Subcutaneous abdominal adipose tissue (tissue), 5 donors: ENCODE measurements around the gene CHD3.
"Not testable (repeated sequence)": the region's sequence is repeated elsewhere in the genome, so short reads cannot be mapped to it uniquely, and the experiment has no call there.

ENCODE experiments used
- H3K27ac ChIP-seq: one replicate; pipeline ENCODE4 v1.7.0; 2013; ENCODE audit warnings: low read depth, mild to moderate bottlenecking, inconsistent platforms, low read length, moderate library complexity
- H3K27me3 ChIP-seq, 5 donors: one replicate each; pipeline ENCODE4 v1.7.0; 2013; ENCODE audit warnings: low read length in 5 of 5, inconsistent platforms in 1 of 5; ENCODE audit not compliant: control insufficient read depth in 5 of 5, insufficient read depth in 4 of 5
- H3K36me3 ChIP-seq, 5 donors: one replicate each; pipeline ENCODE4 v1.7.0; 2013; ENCODE audit warnings: low read length in 5 of 5; ENCODE audit not compliant: control insufficient read depth in 5 of 5, insufficient read depth in 5 of 5
- H3K4me1 ChIP-seq, 5 donors: one replicate each; pipeline ENCODE4 v1.7.0; 2013; ENCODE audit warnings: low read length in 5 of 5, mild to moderate bottlenecking in 3 of 5, moderate library complexity in 1 of 5; ENCODE audit not compliant: control insufficient read depth in 5 of 5, insufficient read depth in 5 of 5
- H3K4me3 ChIP-seq, 5 donors: one replicate each; pipeline ENCODE4 v1.7.0; 2013; ENCODE audit warnings: low read length in 5 of 5, low read depth in 1 of 5
- H3K9ac ChIP-seq, 5 donors: one replicate each; pipeline ENCODE4 v1.7.0; 2013; ENCODE audit warnings: low read length in 5 of 5, mild to moderate bottlenecking in 4 of 5, moderate library complexity in 3 of 5
- H3K9me3 ChIP-seq, 5 donors: one replicate each; pipeline ENCODE4 v1.7.0; 2013; ENCODE audit warnings: low read length in 5 of 5; ENCODE audit not compliant: control insufficient read depth in 5 of 5
- donor health status: healthy.
- donor health status: healthy.
- donor health status: healthy.
- donor health status: healthy.
- donor health status: healthy.

The CHD3 gene

DNA sequence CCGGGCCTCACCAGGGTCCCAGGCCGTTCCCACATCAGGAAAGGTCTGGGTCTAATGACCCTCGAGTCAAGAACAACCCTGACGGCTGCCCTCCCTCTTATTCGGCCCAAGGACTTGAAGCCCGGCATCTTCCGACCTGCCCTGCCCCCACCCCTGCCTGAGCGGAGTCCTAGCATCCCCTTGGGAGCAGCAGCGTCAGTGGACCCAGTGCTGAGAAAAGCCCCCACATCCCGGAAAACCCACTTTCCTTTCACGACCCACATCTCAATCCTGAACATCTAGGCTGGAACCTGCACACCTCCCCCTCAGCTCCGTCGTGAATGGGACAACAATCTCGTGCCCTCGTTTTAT, 33.0 kb upstream of the CHD3 start:
- Histone ChIP-seq H3K27me3 (no peaks in the 10 kb centered on the region), H3K4me1 (peaks cover 5 to 55% (median 44%) of the 10 kb centered on the region in 5 donors), H3K27ac (peak overlapping the region; percentile 96), H3K9me3 (no peaks in the 10 kb centered on the region), H3K9ac (peak overlapping the region in 2 of 5 donors; percentile 42 to 56), H3K4me3 (peak overlapping the region in 4 of 5 donors; percentile 46 to 91 (median 86)), H3K36me3 (peaks cover 0 to 36% (median 32%) of the 10 kb centered on the region in 5 donors)

DNA sequence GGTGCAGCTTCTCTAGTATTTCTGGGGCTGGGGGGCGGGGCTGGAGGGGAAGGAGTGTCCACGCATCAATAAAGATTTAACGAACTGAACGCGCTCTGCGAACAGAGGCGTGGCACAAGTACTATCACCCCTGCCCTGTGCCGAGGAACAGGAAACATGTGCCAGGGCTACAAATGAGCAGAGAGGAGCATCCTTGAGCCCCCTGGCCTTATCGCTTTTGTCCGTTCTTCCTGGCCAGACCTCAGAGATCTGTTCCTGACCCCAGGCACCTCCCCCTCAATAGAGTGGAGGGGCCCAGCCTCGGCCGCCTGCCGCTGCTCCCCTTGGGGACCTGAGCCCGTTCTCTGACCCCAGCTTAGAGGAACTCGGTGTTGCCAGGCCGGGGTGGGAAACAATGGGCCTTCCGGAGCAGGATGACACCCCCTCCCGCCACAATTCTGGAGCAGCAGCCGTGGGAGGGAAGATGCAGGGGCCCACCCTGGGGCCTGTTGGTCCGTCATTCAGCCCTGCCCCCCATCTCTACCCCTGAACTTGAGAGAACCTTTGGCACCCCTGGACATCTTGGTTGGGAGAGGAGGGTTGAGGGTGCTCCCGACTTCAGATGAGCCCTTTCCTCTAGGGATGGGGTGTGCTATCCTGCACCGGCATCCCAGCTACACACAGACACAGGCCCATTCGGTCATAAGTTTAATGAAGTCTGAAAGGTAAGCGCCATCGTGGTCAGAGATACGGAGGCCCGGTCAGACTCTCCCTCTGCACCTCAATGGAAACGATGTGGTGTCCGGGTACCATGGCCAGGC, 32.4 kb upstream of the CHD3 start:
- H3K4me1 ChIP-seq: peaks cover 5 to 53% (median 44%) of the 10 kb centered on the region in 5 donors
- peak overlapping the region; percentile 81 to 91 (median 84) for H3K4me3 ChIP-seq
- H3K36me3 ChIP-seq: peaks cover 0 to 30% (median 26%) of the 10 kb centered on the region in 5 donors

DNA sequence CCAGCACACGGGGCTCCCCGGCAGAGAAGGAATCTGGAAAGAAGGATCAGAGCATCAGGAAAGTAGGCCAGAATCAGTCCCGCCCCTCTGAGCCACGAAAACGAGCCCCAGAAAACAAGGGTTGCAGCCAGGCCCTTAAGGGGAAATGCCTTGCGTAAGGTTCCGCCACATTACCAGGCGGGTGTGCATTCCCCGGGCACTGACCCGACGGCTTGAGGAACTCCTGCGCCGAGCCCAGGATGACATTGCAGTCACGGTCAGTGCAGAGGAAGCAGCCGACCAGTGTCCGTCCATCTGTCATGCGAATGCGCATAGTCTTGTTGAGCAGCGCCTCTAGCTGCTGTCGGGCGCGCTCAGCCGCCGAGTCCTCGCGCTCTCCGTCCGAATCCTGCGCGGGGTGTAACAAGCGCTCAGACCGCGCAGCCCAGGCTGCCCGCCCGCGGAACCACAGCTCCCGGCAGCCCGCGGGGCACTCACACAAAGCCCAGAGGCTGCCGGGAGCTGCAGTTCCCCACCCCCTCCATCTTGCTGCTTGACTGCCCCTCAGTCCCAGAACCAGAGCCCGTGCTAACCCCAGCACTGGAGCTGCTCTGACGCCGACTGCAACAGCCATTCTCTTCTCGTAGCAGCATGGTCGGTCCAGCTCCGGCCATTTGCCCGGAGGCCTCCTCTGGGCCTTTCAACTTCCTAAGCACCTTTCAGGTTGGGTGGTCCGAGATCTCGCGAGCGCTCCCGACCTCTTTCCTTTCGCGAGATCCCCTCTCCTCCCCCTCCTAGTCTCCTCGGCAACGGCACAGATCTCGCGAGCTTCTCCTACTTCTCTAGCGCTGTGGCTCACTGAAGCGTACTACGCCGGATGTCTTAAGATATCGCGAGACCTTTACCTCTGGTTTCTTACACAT, 31.5 kb upstream of the CHD3 start, which contains the start of gene NAA38:
Gene NAA38 (minus strand): TSS at position 749 of the 902 bp plus-strand sequence. CDS start 96 bp downstream, at position 653.
- Histone ChIP-seq H3K9ac (peak within 1 kb of the TSS; percentile 68 to 79 (median 75)), H3K36me3 (peaks cover 2 to 24% (median 20%) of the 10 kb centered on the region in 5 donors), H3K27ac (peak within 1 kb of the TSS; percentile 96), H3K9me3 (no peaks in the 10 kb centered on the region), H3K4me1 (peaks cover 5 to 44% (median 35%) of the 10 kb centered on the region in 5 donors), H3K4me3 (peak within 1 kb of the TSS; percentile 81 to 91 (median 87)), H3K27me3 (no peaks in the 10 kb centered on the region)

More for the DNA sequence above, 32.4 kb upstream of the CHD3 start:
- peak overlapping the region; percentile 96 for H3K27ac ChIP-seq
- H3K9me3 ChIP-seq: no peaks in the 10 kb centered on the region
- H3K27me3 ChIP-seq: no peaks in the 10 kb centered on the region
- peak overlapping the region in 4 of 5 donors; percentile 42 to 79 (median 76) for H3K9ac ChIP-seq

DNA sequence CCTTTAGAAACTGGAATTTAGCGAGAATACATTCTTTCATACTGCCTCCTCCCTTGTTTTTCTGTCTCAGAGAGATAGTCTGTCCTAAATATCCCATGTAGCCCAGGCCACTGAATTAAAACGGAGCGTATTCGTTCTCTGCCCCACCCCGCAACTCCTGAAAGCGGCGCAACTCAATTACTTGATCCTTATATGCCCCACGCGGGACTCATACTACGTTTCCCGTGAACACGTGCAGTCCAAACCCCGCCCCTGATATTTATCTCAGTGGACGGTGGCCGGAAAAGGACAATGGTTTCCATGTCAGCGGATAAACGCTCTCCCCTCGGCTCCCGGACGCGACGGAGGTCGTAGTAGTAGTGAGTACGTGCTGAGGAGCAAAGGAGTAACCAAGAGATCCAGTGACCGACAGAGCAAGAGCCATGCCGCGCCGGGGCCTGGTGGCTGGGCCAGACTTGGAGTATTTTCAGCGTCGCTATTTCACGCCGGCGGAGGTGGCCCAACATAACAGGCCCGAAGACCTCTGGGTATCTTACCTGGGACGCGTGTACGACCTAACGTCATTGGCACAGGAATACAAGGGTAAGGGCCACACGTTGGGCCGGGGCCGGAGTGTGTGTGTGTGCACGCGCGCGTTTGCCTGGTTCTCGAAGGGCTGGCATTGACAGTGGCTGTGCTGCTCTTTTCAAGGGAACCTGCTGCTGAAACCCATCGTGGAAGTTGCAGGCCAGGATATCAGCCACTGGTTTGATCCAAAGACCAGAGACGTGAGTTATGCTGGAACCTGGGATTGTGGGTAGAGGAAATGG, 30.7 kb upstream of the CHD3 start, which contains the start of gene CYB5D1:
Gene CYB5D1 (plus strand): TSS at position 291 of the 809 bp plus-strand sequence. CDS start 132 bp downstream, at position 423.
- Histone ChIP-seq H3K9me3 (no peaks in the 10 kb centered on the region), H3K4me3 (peak within 1 kb of the TSS; percentile 81 to 91 (median 87)), H3K4me1 (peaks cover 5 to 41% (median 34%) of the 10 kb centered on the region in 5 donors), H3K27me3 (no peaks in the 10 kb centered on the region), H3K36me3 (peaks cover 2 to 18% (median 12%) of the 10 kb centered on the region in 5 donors), H3K9ac (peak within 1 kb of the TSS; percentile 68 to 79 (median 75)), H3K27ac (peak within 1 kb of the TSS; percentile 96)

DNA sequence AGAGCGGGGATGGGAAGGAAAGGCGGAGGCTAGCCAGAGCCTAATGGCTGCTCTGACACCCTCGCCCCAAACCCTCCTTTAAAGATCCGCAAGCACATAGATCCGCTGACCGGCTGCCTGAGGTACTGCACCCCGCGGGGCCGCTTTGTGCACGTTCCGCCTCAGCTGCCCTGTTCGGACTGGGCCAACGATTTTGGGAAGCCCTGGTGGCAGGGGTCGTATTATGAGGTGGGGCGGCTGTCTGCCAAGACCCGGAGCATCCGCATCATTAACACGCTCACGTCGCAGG, 30.1 kb upstream of the CHD3 start:
- H3K27me3 ChIP-seq: no peaks in the 10 kb centered on the region
- peaks cover 5 to 41% (median 34%) of the 10 kb centered on the region in 5 donors for H3K4me1 ChIP-seq
- peak overlapping the region in 4 of 5 donors; percentile 75 to 79 (median 76) for H3K9ac ChIP-seq
- H3K36me3 ChIP-seq: peaks cover 2 to 15% (median 9%) of the 10 kb centered on the region in 5 donors
- H3K9me3 ChIP-seq: no peaks in the 10 kb centered on the region
- H3K4me3 ChIP-seq: peak overlapping the region; percentile 81 to 91 (median 87)
- H3K27ac ChIP-seq: peak overlapping the region; percentile 96

DNA sequence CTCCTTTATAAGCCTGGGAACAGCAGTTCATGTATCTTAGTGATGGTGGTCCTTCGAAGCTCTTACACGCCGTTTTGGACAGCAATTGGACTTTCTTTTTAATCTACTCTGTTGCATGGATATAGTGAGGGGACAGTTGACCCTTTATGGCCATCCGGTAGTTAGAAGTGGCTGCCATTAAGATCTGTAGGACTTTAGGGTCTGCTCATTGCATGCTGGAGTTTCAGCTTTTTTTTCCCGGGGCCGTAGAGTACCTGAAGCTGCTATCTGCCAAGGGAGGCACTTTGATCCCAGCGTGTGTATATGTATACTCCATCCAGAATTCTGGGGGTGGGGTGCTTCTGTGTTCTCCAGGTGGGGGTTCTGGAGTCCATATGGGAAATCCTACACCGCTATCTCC, 29.6 kb upstream of the CHD3 start:
- Histone ChIP-seq H3K36me3 (peaks cover 0 to 15% (median 9%) of the 10 kb centered on the region in 5 donors), H3K9me3 (no peaks in the 10 kb centered on the region), H3K4me1 (peaks cover 5 to 41% (median 34%) of the 10 kb centered on the region in 5 donors), H3K27ac (no peak overlapping the region), H3K9ac (peak overlapping the region in 2 of 5 donors; percentile 75 to 79), H3K27me3 (no peaks in the 10 kb centered on the region), H3K4me3 (peak overlapping the region in 1 of 5 donors; percentile 87)

DNA sequence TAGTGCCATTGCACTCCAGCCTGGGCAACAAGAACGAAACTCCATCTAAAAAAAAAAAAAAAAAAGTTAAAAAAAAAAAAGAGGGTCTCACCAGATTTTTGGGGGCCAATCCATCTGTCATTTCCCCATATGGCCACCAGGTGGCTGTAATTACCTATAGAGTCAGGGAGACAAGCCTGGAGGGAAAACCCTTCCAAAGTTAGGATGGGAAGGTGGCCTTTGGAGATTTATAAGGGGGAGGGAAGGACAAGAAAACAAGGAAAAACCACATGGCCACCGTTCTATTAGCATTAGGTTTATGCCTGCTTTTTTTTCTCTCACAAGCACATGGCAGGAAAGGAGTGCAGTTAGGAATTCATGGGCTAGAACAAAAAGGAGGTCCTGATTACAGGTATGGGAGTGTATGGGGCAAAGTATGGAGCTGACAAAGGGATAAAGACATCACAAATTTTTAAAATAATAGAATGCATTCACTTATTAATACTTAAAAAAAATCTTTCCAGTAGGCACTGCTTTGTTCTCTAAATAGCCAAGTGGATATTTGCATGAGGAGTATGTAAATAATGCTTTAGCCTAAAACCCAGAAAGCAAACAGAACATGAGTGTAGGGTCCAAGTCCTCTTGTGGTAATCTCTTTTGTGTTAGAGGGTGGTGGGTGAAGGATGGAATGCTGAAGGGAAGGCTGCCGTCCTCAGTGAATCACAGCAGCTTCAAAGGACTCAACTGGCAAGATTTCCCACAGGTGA, 25.7 kb upstream of the CHD3 start:
- Histone ChIP-seq H3K27ac (no peak overlapping the region), H3K27me3 (no peaks in the 10 kb centered on the region), H3K36me3 (peaks cover 0 to 15% (median 5%) of the 10 kb centered on the region in 5 donors), H3K9me3 (peaks cover 0 to 4% (median 0%) of the 10 kb centered on the region in 5 donors), H3K9ac (no peak overlapping the region), H3K4me1 (peaks cover 3 to 14% (median 13%) of the 10 kb centered on the region in 5 donors), H3K4me3 (no peak overlapping the region)

DNA sequence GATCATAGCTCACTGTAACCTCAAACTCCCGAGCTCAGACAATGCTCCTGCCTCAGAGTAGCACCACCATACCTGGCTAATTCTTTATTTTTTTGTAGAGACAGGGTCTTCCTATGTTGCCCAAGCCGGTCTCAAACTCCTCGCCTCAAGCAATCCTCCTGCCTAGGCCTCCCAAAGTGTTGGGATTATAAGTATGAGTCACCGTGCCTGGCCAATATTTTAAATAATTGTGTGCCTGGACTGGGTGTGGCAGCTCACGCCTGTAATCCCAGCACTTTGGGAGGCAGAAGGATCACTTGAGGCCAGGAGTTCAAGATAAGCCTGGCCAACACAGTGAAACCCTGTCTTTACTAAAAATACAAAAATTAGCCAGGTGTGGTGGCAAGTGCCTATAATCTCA, 24.2 kb upstream of the CHD3 start:
- H3K27me3 ChIP-seq, H3K27ac ChIP-seq: not testable (repeated sequence)

More for the DNA sequence above, 24.2 kb upstream of the CHD3 start:
- not testable (repeated sequence) for H3K4me1 ChIP-seq, H3K9me3 ChIP-seq, H3K4me3 ChIP-seq, H3K9ac ChIP-seq
- H3K36me3 ChIP-seq: peaks cover 0 to 17% (median 4%) of the 10 kb centered on the region in 5 donors
